NT2/D1 (cell line): ENCODE data around the gene ACSM5.

Experiments
- DNase-seq: peaks from one replicate; pipeline ENCODE4 v3.0.0-alpha.2; 2011; ENCODE audit warnings: low read depth, low spot score
- H3K27me3 ChIP-seq: 2 replicates; pipeline ENCODE4 v1.6.0; 2011; ENCODE audit warnings: mild to moderate bottlenecking; ENCODE audit not compliant: insufficient read length, insufficient read depth
- H3K36me3 ChIP-seq: 2 replicates; pipeline ENCODE4 v1.6.1; 2011; ENCODE audit warnings: mild to moderate bottlenecking, low read length, mixed read lengths; ENCODE audit not compliant: insufficient read depth, insufficient read length
- H3K4me1 ChIP-seq: 2 replicates; pipeline ENCODE4 v1.5.1; 2011; ENCODE audit not compliant: insufficient read depth, insufficient read length
- H3K4me3 ChIP-seq: 2 replicates; pipeline ENCODE4 v1.5.1; 2011; ENCODE audit warnings: low read depth; ENCODE audit not compliant: insufficient read length
- H3K9ac ChIP-seq: 2 replicates; pipeline ENCODE4 v1.6.0; 2011; ENCODE audit warnings: low read depth; ENCODE audit not compliant: insufficient read length
- H3K9me3 ChIP-seq: 2 replicates; pipeline ENCODE4 v1.5.1; 2011; ENCODE audit warnings: mild to moderate bottlenecking, low read length; ENCODE audit not compliant: insufficient read depth
- SUZ12 ChIP-seq: IDR thresholded peaks from 2 replicates; pipeline ENCODE4 v1.6.1; 2011; ENCODE audit not compliant: insufficient read length, insufficient read depth; ENCODE audit errors: extremely low read depth
- YY1 ChIP-seq: IDR thresholded peaks from 2 replicates; pipeline ENCODE4 v1.6.1; 2011; ENCODE audit not compliant: insufficient read length, insufficient read depth
- ZNF274 ChIP-seq: IDR thresholded peaks from 2 replicates; pipeline ENCODE4 v1.6.1; 2011; ENCODE audit warnings: mild to moderate bottlenecking, low read depth, low read length

ACSM5 gene

DNA sequence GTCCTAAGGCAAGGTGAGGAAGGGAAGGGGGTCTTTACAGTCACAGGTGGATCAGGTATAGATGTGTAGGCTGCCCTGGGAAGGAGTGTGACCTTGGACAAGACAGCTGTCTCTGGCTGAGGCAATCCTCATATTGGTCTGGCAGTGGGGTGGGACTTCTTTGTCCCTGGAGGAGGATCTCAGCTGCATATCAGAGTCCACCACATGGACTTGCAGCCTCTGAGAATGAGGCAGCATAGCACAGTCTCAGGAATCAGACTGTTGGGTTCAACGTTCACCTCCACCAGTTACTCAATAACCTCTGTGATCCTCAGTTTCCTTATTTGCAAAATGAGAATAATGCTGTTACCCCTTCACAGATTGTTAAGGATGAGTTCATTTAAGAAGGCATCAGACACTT, 75.4 kb downstream of the ACSM5 start:
- no peaks in the 10 kb centered on the region for H3K27me3 ChIP-seq
- H3K9me3 ChIP-seq = no peaks in the 10 kb centered on the region
- H3K4me3 ChIP-seq = no peak overlapping the region
- no peak for DNase-seq
- H3K4me1 ChIP-seq = no peaks in the 10 kb centered on the region
- TF ChIP-seq YY1 (no peak), SUZ12 (no peak), ZNF274 (no peak)
- H3K9ac ChIP-seq = no peak overlapping the region
- no peaks in the 10 kb centered on the region for H3K36me3 ChIP-seq

DNA sequence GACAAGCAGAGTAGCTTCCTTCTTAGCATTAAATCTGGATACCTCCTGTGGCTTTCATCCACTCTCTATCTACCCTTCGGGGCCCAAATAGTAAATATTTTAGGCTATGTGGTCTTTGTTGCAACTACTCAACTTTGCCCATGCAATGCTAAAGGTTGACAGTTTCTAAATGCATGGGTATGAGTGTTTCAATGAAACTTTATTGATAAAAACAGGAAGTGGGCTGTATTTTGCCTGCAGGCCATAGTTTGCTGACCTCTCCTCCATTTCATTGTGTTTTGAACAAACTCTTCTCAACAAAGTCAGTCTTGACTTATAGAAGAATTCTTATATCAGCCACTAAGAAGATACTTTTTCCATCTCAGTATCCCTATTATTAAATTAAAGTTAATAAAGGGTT, 76.1 kb downstream of the ACSM5 start:
- H3K9ac ChIP-seq = no peak overlapping the region
- no peaks in the 10 kb centered on the region for H3K4me1 ChIP-seq
- TF ChIP-seq SUZ12 = no peak
- TF ChIP-seq YY1 = no peak
- TF ChIP-seq ZNF274 = no peak
- no peaks in the 10 kb centered on the region for H3K27me3 ChIP-seq
- H3K36me3 ChIP-seq = no peaks in the 10 kb centered on the region
- H3K9me3 ChIP-seq = no peaks in the 10 kb centered on the region
- H3K4me3 ChIP-seq = no peak overlapping the region
- no peak for DNase-seq
